Retinal pigment epithelial cell (primary cell): ENCODE results near the gene SLC1A4.

Experiments used
- DNase-seq: peaks from one replicate; pipeline ENCODE4 v3.0.0-alpha.2; 2010; ENCODE audit warnings: low read depth
- H3K4me3 ChIP-seq: 2 replicates; pipeline ENCODE4 v1.5.1; 2011; ENCODE audit warnings: mild to moderate bottlenecking, low read length, control low read depth, moderate library complexity
- CTCF ChIP-seq: conservative IDR thresholded peaks from 2 replicates; pipeline ENCODE4 v1.5.1; 2011; ENCODE audit warnings: low read depth, low read length, control low read depth, inconsistent platforms

SLC1A4 gene

DNA sequence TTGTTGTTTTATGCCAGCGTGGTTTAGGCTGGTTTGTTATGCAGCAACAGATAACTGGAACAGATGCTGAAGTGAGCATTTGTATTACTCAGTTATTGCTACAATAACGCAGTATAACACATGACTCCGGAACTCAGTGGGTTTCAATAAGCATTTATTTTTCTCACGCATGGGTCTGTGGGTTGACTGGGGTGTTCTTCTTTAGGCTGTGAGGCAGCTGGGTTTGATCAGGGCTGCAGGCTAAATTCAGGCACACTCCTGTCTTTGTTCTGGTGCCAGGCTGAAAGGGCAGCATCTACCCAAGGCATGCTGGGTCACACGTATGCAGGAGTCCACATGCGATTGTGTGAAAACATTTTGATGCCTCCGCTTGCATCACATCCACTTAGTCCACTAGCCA is 3.8 kb upstream of the SLC1A4 start:
- TF ChIP-seq CTCF: no peak
- no peak overlapping the region for H3K4me3 ChIP-seq
- DNase-seq: no peak

GRCh38 chr2:64987001-64987955 is 1.9 kb upstream of the SLC1A4 start:
- peak overlapping the region; percentile 73 for H3K4me3 ChIP-seq
- no peak for TF ChIP-seq CTCF
- no peak for DNase-seq

DNA sequence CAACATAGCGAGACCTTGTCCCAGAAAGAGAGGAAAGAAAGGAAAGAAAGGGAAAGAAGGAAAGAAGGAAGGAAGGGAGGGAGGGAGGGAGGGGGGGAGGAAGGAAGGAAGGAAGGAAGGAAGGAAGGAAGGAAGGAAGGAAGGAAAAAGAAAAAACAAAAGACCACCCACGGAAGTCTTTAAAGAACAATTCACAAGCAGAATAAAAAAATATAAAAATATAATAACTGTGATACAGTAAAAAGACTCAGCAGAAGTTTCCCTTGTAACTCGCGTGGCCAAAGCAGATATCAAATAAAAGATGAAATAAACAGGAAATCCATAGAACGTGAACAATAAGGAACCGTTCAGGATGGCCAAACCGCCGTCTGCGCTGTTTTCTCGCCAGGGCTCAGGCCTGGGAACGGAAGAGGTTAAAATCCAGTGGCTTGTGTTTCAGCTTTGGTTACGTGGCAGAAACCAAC is 1.2 kb upstream of the SLC1A4 start:
- peak; percentile 72 for DNase-seq
- peak overlapping the region; percentile 73 for H3K4me3 ChIP-seq
- no peak for TF ChIP-seq CTCF

DNA sequence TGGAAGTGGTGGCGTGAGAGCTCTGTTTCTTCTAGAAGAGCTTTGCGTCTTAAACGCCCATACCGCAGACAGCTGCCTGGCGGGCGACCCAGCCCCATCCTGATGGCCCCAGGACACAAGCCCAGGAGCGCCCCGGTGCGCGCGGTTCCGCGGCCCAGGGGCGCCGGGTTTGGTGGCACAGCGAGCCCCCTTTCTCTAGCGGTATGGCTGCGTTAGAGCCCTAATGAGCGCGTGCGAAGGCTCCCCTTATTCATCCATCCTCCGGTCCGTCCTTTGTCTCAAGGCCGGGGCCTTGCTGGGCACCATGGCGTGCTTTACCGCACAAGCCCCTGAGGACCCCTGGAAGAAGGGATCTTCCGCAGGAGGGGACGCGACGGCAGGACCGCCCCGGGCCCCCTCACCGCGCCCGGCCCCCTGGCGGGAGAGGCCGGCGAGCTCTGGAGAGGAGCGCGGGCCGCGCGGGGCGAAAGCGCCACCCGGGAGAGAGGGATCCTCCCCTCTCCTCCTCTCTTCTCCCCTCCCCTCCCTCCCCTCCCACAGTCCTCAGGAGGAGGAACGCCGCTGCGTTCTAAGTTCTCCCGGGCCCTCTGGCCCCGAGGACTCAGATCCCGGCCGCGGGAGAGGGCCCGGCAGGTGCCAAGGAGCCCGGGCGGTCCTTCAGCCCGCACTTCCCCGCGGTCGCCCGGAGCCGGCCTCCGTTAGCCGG is 626 bp upstream of the SLC1A4 start:
- peak overlapping the region; percentile 73 for H3K4me3 ChIP-seq
- no peak for TF ChIP-seq CTCF
- no peak for DNase-seq

GRCh38 chr2:64989982-64990614 is 899 bp downstream of the SLC1A4 start:
- TF ChIP-seq CTCF: no peak
- no peak for DNase-seq
- peak overlapping the region; percentile 76 for H3K4me3 ChIP-seq

- DNase-seq: no peak
Observed at GRCh38 chr2:64990876-64991275, 1.7 kb downstream of the SLC1A4 start.

More at GRCh38 chr2:64990876-64991275, 1.7 kb downstream of the SLC1A4 start:
- no peak for TF ChIP-seq CTCF
- H3K4me3 ChIP-seq: no peak overlapping the region
